ENCODE results near the gene EHMT1. TPM values are rescaled to one million over a fixed set of nuclear protein-coding genes. Genes with fewer than 3 reads are reported as not detected.
"Not testable (repeated sequence)": the region's sequence is repeated elsewhere in the genome, so short reads cannot be mapped to it uniquely, and the experiment has no call there.

Gene EHMT1
- total RNA-seq, 1 donor = 43.6 TPM

DNA sequence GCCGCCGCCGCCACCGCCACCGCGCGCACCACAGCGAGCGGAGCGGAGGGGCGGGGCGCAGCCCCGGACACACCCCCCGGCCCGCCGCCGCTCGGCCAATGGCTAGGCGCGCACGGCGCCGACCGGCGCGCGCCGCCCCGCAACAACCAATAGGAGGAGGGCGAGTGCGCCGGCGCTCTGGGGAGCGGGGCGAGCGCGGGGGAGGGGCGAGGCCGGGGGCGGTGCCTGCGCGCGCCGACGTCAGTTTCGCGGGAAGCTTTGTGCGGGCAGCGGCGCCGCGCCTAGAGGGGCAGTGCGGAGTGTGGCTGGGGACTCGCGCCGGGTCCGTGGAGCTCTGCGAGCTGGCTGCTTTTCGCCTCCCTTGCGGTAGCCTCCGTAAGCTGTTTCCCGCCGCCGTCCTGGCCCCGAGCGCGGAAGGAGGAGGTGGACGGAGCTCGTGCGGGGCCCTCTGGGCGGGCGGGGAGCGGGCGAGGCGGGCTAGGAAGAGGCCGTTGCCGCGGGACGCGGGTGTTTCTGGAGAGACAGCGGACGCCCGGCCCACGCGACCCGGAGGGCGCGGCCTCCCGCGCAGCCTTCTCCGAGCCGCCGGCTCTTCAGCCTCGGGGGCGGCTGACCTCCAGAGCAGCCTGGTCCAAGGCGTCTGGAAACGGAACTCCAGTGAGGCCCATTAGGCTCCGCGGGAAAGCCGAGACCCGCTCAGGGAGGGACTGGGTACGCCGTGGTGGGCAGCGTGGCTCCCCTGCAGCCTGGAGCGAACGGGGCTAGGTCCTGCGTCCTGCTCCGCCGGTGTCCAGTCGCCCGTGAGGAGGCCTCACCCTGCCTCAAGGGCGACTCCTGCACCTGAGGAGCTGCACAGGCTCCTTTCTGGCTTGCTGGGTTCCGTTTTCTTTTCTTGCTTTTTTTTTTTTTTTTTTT, 28.1 kb upstream of the EHMT1 start, which contains the start of gene ZMYND19:
ZMYND19 (minus strand) TSS at position 44 of the 915 bp plus-strand sequence. CDS start 249 bp downstream, outside the sequence.
- H3K4me3 ChIP-seq (ENCODE audit: low read depth, low read length) = peak within 1 kb of the TSS; percentile 79
- TF ChIP-seq, protein P1, sequence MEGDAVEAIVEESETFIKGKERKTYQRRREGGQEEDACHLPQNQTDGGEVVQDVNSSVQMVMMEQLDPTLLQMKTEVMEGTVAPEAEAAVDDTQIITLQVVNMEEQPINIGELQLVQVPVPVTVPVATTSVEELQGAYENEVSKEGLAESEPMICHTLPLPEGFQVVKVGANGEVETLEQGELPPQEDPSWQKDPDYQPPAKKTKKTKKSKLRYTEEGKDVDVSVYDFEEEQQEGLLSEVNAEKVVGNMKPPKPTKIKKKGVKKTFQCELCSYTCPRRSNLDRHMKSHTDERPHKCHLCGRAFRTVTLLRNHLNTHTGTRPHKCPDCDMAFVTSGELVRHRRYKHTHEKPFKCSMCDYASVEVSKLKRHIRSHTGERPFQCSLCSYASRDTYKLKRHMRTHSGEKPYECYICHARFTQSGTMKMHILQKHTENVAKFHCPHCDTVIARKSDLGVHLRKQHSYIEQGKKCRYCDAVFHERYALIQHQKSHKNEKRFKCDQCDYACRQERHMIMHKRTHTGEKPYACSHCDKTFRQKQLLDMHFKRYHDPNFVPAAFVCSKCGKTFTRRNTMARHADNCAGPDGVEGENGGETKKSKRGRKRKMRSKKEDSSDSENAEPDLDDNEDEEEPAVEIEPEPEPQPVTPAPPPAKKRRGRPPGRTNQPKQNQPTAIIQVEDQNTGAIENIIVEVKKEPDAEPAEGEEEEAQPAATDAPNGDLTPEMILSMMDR (IDR thresholded peaks at IDR 0.05; ENCODE audit: insufficient read depth, low read depth, low read length) = no peak
- peak; percentile 86 for DNase-seq (ENCODE audit: low read depth)

DNA sequence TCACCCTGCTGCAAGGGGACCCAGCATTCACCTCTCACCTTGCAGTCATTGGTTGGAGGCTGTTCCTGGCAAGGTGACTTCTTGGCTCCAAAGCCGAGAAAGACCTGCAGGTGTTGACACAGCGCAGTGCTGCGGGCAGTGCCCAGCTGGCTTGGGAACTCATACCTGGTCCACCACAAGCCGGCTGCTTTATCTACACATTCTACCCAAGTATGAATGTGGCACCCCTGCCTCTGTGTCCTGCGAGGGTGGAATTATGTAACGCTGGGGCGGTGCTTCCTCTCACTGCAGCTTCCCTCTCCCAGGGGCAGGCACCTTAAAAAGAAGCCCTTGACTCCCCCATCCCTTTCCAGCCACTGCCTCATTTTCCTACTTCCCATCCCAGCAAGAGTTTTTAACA, 26.0 kb upstream of the EHMT1 start:
- TF ChIP-seq, protein P1 (IDR thresholded peaks at IDR 0.05; ENCODE audit: insufficient read depth, low read depth, low read length) = no peak
- no peak for DNase-seq (ENCODE audit: low read depth)
- no peak overlapping the region for H3K4me3 ChIP-seq (ENCODE audit: low read depth, low read length)

- DNase-seq (ENCODE audit: low read depth) = no peak
- TF ChIP-seq, protein P1 (IDR thresholded peaks at IDR 0.05; ENCODE audit: insufficient read depth, low read depth, low read length) = no peak
- H3K4me3 ChIP-seq (ENCODE audit: low read depth, low read length) = no peak overlapping the region
Measured at GRCh38 chr9:137593176-137593575, 25.6 kb upstream of the EHMT1 start.

GRCh38 chr9:137596577-137596976, 22.2 kb upstream of the EHMT1 start:
- not testable (repeated sequence) for H3K4me3 ChIP-seq (ENCODE audit: low read depth, low read length); DNase-seq (ENCODE audit: low read depth)

DNA sequence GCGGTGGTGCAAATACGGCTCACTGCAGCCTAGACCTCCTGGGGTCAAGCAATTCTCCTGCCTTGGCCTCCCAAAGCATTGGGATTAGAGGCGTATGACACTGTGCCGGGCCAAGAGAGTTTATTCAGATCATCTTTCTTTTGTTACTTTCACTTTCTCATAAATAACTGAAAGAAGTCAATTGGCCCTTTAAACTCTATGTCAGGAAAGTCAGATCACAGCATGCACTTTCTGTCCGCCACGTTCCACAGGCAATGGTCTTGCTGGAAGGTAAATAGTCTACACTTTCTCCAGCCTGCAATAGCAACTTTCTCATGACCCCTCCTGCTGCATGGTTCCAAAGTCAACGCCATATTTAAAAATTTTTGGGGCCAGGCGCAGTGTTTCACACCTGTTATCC, 19.9 kb upstream of the EHMT1 start:
- TF ChIP-seq, protein P1 (IDR thresholded peaks at IDR 0.05; ENCODE audit: insufficient read depth, low read depth, low read length) = no peak
- no peak for DNase-seq (ENCODE audit: low read depth)
- no peak overlapping the region for H3K4me3 ChIP-seq (ENCODE audit: low read depth, low read length)

DNA sequence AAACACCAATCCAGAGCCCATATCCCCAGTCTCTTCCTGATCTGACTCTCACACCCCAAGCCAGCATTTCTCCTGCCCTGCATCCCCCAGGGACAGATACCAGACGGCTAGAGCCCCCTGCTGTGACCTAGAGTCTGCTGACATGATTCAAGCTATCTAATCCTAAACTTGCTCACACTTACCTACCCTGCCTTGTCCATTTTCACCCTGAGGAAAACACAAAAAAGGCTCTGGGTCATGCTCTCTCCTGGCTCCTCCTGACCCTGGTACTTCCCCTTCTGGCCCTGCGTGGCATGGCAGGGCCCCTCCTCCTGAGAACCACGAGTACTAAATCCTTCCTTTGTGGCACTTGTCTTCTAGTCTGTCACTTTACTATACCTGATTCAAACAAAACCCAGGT, 16.1 kb upstream of the EHMT1 start:
- DNase-seq (ENCODE audit: low read depth) = no peak
- TF ChIP-seq, protein P1 (IDR thresholded peaks at IDR 0.05; ENCODE audit: insufficient read depth, low read depth, low read length) = no peak
- no peak overlapping the region for H3K4me3 ChIP-seq (ENCODE audit: low read depth, low read length)

DNA sequence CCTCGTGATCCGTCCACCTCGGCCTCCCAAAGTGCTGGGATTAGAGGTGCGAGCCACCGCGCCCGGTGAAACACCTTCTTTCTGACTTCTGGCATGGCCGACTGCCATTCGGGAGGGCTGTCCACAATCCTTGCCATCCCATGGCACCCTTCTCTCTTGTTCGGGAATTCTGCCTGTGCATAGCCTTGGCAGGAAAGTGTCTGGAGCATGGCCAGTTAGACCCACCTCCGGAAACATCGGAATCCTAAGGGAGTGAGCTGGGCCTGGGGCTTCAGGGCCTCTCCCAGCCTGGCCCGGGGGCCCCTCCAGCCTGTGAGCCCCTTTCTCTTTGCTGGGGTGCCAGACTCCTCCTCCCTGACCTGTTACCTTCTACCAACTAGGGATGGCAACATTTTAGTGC, 14.9 kb upstream of the EHMT1 start:
- TF ChIP-seq, protein P1 (IDR thresholded peaks at IDR 0.05; ENCODE audit: insufficient read depth, low read depth, low read length) = no peak
- DNase-seq (ENCODE audit: low read depth) = no peak
- H3K4me3 ChIP-seq (ENCODE audit: low read depth, low read length) = no peak overlapping the region
